Activated CD8-positive, alpha-beta T cell treated with anti-CD3 and anti-CD28 coated beads for 36 hours (primary cell): ENCODE measurements around the gene TEX101. TPM values are rescaled to one million over a fixed set of nuclear protein-coding genes. Genes with fewer than 3 reads are reported as not detected.
"Not testable (repeated sequence)": the region's sequence is repeated elsewhere in the genome, so short reads cannot be mapped to it uniquely, and the experiment has no call there.

Source experiments
- ATAC-seq: fragments of 200-7000 bp; cut with Tn5 transposase; one replicate; pipeline ENCODE4 v1.10.0; 2021; ENCODE audit warnings: mild to moderate bottlenecking, moderate library complexity
- CTCF ChIA-PET: fragments of 350-600 bp; sonication (Branson Sonifier 250); formaldehyde crosslinking; loops from one replicate; lab custom pipeline; 2021; ENCODE audit warnings: antibody characterized with exemption; lab: Charles Lee
- POLR2A ChIA-PET: fragments of 350-600 bp; sonication (Branson Sonifier 250); formaldehyde crosslinking; loops from one replicate; lab custom pipeline; 2021; ENCODE audit warnings: antibody characterized with exemption; lab: Charles Lee
- DNase-seq: peaks from one replicate; pipeline ENCODE4 v3.0.0-alpha.2; 2020
- H3K27ac Mint-ChIP-seq: one replicate; pipeline ENCODE4 v1.8.0; 2021; ENCODE audit warnings: mild to moderate bottlenecking, mixed read lengths
- H3K27me3 Mint-ChIP-seq: one replicate; pipeline ENCODE4 v1.8.0; 2021; ENCODE audit warnings: mixed read lengths
- H3K36me3 Mint-ChIP-seq: one replicate; pipeline ENCODE4 v1.8.0; 2021; ENCODE audit warnings: low read depth, mixed read lengths
- H3K4me1 Mint-ChIP-seq: one replicate; pipeline ENCODE4 v1.8.0; 2021; ENCODE audit warnings: low read depth, mixed read lengths
- H3K4me3 Mint-ChIP-seq: one replicate; pipeline ENCODE4 v1.8.0; 2021; ENCODE audit warnings: mild to moderate bottlenecking, moderate library complexity, mixed read lengths
- H3K9me3 Mint-ChIP-seq: one replicate; pipeline ENCODE4 v1.8.0; 2021; ENCODE audit warnings: mixed read lengths
- intact Hi-C: fragments of 100-400 bp; cut with micrococcal nuclease; formaldehyde crosslinking; loops from one replicate; pipeline ENCODE4 v1.10.0; 2022
- total RNA-seq, 2 experiments: library from RNA; stranded (reverse); gene quantifications; one replicate each; pipeline ENCODE4 v1.2.3, GENCODE V29; 2021
- TF ChIP-seq, protein P1 (sequence below): fragments of 200-600 bp; IDR thresholded peaks from one replicate; pipeline ENCODE4 v1.8.0; 2022; ENCODE audit warnings: antibody characterized with exemption, mild to moderate bottlenecking

Gene TEX101, protein sequence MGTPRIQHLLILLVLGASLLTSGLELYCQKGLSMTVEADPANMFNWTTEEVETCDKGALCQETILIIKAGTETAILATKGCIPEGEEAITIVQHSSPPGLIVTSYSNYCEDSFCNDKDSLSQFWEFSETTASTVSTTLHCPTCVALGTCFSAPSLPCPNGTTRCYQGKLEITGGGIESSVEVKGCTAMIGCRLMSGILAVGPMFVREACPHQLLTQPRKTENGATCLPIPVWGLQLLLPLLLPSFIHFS
- total RNA-seq, result not detected

DNA sequence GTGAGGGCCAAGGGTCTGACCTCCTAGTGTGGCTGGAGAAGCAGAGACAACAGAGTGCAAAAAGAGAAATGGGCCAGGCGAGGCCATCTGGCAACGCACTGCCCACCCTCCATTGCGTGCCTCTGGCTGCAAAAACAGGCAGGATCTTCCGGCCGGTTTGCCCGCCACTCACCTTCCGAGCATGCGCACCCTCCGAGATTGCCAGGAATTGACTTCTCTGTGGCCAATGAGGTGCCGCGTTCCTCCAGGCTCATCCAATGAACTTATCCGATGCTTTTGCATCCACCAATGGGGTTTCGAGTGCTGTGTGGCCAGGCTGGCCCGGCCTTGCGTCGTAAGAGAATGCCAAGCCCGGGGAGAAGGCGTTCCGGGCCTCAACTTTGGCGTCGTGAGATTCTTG lies at the start of gene TEX101:
TSS of gene TEX101 (plus strand) at position 337 of the 400 bp plus-strand sequence. CDS start 1,030 bp downstream, outside the sequence.
- H3K4me3 Mint-ChIP-seq, result no peak within 1 kb of the TSS
- no peak within 1 kb of the TSS for H3K27ac Mint-ChIP-seq
- no peaks in the 10 kb centered on the region for H3K4me1 Mint-ChIP-seq
- intact Hi-C loops, result no loop called here
- ATAC-seq, result no peak
- TF ChIP-seq, protein P1, sequence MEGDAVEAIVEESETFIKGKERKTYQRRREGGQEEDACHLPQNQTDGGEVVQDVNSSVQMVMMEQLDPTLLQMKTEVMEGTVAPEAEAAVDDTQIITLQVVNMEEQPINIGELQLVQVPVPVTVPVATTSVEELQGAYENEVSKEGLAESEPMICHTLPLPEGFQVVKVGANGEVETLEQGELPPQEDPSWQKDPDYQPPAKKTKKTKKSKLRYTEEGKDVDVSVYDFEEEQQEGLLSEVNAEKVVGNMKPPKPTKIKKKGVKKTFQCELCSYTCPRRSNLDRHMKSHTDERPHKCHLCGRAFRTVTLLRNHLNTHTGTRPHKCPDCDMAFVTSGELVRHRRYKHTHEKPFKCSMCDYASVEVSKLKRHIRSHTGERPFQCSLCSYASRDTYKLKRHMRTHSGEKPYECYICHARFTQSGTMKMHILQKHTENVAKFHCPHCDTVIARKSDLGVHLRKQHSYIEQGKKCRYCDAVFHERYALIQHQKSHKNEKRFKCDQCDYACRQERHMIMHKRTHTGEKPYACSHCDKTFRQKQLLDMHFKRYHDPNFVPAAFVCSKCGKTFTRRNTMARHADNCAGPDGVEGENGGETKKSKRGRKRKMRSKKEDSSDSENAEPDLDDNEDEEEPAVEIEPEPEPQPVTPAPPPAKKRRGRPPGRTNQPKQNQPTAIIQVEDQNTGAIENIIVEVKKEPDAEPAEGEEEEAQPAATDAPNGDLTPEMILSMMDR, result no peak
- H3K36me3 Mint-ChIP-seq, result no peaks in the 10 kb centered on the region
- DNase-seq, result no peak
- no peaks in the 10 kb centered on the region for H3K9me3 Mint-ChIP-seq
- ChIA-PET CTCF (interaction anchor here (1.0 kb wide), 1 partner anchor 11 kb away, joined by 3 read pairs; no protein-coding TSS in a partner anchor), POLR2A (no interaction called here)
- no peaks in the 10 kb centered on the region for H3K27me3 Mint-ChIP-seq

DNA sequence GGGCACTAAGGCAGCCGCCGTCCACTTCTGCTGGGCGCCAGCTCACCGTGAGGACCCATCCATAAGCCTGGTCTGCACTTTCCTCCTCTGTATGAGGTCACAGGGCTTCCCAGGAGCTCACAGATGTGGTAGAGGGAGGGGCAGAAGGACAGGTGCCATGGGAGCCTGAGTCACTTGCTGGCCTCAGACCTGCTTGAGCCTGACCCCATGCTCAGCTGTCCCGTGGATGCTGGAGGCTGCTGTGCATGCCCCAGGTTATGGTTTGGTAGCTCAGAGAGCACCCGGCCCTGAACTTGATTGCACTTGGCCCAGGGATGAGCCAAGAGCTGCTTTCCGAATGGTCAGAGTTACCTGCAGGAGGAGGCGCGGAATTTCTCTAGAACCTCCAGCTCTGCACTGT lies 49.0 kb upstream of the TEX101 start:
- H3K27ac Mint-ChIP-seq, intact Hi-C loops, DNase-seq, POLR2A ChIA-PET, H3K4me1 Mint-ChIP-seq, H3K36me3 Mint-ChIP-seq, ATAC-seq, H3K27me3 Mint-ChIP-seq, CTCF ChIA-PET, H3K4me3 Mint-ChIP-seq, H3K9me3 Mint-ChIP-seq: not testable (repeated sequence)

DNA sequence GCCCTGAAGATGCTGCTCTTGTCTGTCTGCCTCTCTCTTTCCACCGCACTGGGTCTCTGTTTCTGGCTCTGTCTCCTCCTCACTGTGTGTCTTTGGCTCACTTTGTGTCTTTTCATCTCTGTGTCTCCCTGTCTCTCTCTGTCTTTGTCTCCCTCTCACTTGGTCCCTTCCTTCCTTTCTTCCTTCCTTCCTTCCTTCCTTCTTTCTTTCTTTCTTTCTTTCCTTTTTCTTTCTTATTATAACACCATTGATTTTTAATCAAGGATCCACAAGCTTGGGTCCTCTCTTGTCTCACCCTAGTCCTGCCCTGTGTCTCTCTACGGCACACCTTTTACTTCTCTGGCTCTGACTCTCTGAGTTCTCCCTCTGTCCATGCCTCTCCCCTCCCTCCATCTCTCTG lies 46.9 kb upstream of the TEX101 start:
- CTCF ChIA-PET, result no interaction called here
- POLR2A ChIA-PET, result no interaction called here
- H3K9me3 Mint-ChIP-seq, result no peaks in the 10 kb centered on the region
- intact Hi-C loops, result no loop called here
- no peaks in the 10 kb centered on the region for H3K36me3 Mint-ChIP-seq
- no peaks in the 10 kb centered on the region for H3K27me3 Mint-ChIP-seq
- ATAC-seq (no peak), DNase-seq (no peak)
- H3K4me3 Mint-ChIP-seq, result no peak overlapping the region
- TF ChIP-seq, protein P1, result no peak
- H3K4me1 Mint-ChIP-seq, result no peaks in the 10 kb centered on the region
- H3K27ac Mint-ChIP-seq, result no peak overlapping the region

DNA sequence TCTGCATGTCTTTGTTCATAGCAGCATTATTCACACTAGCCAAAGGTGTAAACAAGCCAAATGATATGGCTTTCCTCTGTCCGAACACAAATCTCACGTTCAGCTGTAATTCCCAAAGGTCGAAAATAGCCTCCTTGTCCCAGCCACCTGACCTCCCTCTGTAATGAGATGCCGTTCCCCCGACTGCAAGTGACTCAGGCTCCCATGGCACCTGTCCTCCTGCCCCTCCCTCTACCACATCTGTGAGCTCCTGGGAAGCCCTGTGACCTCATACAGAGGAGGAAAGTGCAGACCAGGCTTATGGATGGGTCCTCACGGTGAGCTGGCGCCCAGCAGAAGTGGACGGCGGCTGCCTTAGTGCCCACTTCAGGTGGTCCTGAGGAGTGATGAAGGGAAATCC lies 45.8 kb upstream of the TEX101 start:
- CTCF ChIA-PET, H3K27ac Mint-ChIP-seq, H3K36me3 Mint-ChIP-seq, H3K4me3 Mint-ChIP-seq, POLR2A ChIA-PET, DNase-seq, intact Hi-C loops, ATAC-seq, H3K27me3 Mint-ChIP-seq, H3K4me1 Mint-ChIP-seq, H3K9me3 Mint-ChIP-seq: not testable (repeated sequence)

DNA sequence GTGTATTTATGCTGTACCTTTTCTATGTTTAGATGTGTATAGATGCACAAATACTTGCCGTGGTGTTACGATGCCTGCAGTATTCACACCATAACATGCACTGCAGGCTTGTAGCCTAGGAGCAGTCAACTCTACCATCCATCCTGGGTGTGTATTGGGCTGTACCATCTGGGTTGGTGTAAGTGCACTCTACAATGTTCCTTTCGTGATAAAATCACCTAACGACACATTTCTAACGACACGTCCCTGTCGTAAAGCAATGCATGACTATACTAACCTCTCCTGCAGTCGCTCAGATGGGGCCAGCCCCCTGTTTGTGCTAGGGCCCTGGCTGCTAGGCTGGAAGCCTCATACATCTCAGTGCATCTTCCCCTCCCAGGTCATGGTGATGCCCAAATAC lies 42.8 kb upstream of the TEX101 start:
- CTCF ChIA-PET, result no interaction called here

DNA sequence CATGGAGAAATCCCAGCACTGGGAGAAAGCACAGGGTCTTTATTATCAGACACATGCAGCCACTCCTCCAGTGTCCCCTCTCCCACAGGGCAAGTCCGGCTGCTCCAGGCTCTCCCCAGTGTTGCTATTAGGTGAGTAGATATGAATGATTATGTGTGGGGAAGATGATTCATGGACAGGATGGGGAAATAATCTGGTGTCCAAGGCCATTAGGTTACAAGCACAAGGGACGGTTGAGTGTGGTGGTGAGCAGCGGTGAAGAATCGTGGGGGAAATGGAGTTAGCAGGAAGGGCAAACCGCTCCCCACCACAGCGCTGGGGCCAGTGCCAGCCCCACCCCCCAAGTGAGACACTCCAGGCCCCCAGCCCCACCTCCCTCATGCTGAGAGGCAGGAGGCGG lies 42.2 kb upstream of the TEX101 start:
- Mint-ChIP-seq H3K27ac (no peak overlapping the region), H3K9me3 (no peaks in the 10 kb centered on the region), H3K27me3 (peaks cover 2% of the 10 kb centered on the region), H3K4me3 (no peak overlapping the region), H3K4me1 (no peaks in the 10 kb centered on the region), H3K36me3 (no peaks in the 10 kb centered on the region)
- ChIA-PET CTCF (no interaction called here), POLR2A (no interaction called here)
- intact Hi-C loops, result no loop called here
- DNase-seq (no peak), ATAC-seq (no peak)
- TF ChIP-seq, protein P1, result no peak

More for the DNA sequence above, 42.8 kb upstream of the TEX101 start:
- Mint-ChIP-seq H3K27me3 (peaks cover 2% of the 10 kb centered on the region), H3K36me3 (no peaks in the 10 kb centered on the region), H3K27ac (no peak overlapping the region), H3K9me3 (no peaks in the 10 kb centered on the region), H3K4me3 (no peak overlapping the region), H3K4me1 (no peaks in the 10 kb centered on the region)
- no peak for DNase-seq
- POLR2A ChIA-PET, result no interaction called here
- intact Hi-C loops, result no loop called here
- ATAC-seq, result no peak
- TF ChIP-seq, protein P1, result no peak

DNA sequence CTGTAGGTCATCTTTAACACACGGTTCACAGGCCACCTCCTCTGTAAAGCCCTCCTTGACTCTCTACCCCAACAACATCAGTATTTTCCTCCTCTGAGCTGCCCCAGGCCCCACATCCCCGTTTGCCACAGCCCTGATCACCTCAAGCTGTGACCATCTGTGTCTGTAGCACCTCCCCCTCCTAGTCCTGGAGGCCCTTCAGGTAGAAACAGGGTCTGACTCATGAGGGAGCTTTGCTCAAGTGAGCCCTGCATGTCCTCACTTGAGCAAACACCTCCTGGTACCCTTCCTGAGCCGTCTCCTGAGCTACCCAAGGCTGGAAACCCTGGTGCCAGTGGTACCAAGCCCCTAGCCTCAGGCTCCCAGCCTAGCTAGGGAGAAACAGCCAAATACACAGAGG lies 37.1 kb upstream of the TEX101 start:
- DNase-seq, H3K9me3 Mint-ChIP-seq, H3K4me1 Mint-ChIP-seq, H3K27ac Mint-ChIP-seq, H3K36me3 Mint-ChIP-seq, ATAC-seq, H3K4me3 Mint-ChIP-seq, H3K27me3 Mint-ChIP-seq, POLR2A ChIA-PET, CTCF ChIA-PET, intact Hi-C loops: not testable (repeated sequence)
